Activated naive CD4-positive, alpha-beta T cell treated with anti-CD3 and anti-CD28 coated beads for 36 hours (primary cell): ENCODE results near the gene LRRN1. TPM values are rescaled to one million over a fixed set of nuclear protein-coding genes. Genes with fewer than 3 reads are reported as not detected.
"Not testable (repeated sequence)": the region's sequence is repeated elsewhere in the genome, so short reads cannot be mapped to it uniquely, and the experiment has no call there.

Source experiments
- CTCF ChIA-PET: fragments of 350-600 bp; sonication (Branson Sonifier 250); formaldehyde crosslinking; loops from one replicate; lab custom pipeline; 2021; ENCODE audit warnings: antibody characterized with exemption; lab: Charles Lee
- DNase-seq: peaks from one replicate; pipeline ENCODE4 v3.0.0-alpha.2; 2020
- H3K27ac Mint-ChIP-seq: one replicate; pipeline ENCODE4 v1.8.0; 2021; ENCODE audit warnings: mild to moderate bottlenecking, mixed read lengths
- H3K27me3 Mint-ChIP-seq: one replicate; pipeline ENCODE4 v1.8.0; 2021; ENCODE audit warnings: low read depth, mixed read lengths
- H3K36me3 Mint-ChIP-seq: one replicate; pipeline ENCODE4 v1.8.0; 2021; ENCODE audit warnings: low read depth, mixed read lengths
- H3K4me1 Mint-ChIP-seq: one replicate; pipeline ENCODE4 v1.8.0; 2021; ENCODE audit warnings: low read depth, mixed read lengths
- H3K4me3 Mint-ChIP-seq: one replicate; pipeline ENCODE4 v1.8.0; 2021; ENCODE audit warnings: mild to moderate bottlenecking, moderate library complexity, mixed read lengths
- H3K9me3 Mint-ChIP-seq: one replicate; pipeline ENCODE4 v1.8.0; 2021; ENCODE audit warnings: mixed read lengths
- intact Hi-C: fragments of 100-400 bp; cut with micrococcal nuclease; formaldehyde crosslinking; loops from one replicate; pipeline ENCODE4 v1.15.1; 2023
- total RNA-seq, 2 experiments: library from RNA; stranded (reverse); gene quantifications; one replicate each; pipeline ENCODE4 v1.2.3, GENCODE V29; 2021

Gene LRRN1
- total RNA-seq, 2 experiments from 2014 or later = 0.49 to 0.67 TPM

DNA sequence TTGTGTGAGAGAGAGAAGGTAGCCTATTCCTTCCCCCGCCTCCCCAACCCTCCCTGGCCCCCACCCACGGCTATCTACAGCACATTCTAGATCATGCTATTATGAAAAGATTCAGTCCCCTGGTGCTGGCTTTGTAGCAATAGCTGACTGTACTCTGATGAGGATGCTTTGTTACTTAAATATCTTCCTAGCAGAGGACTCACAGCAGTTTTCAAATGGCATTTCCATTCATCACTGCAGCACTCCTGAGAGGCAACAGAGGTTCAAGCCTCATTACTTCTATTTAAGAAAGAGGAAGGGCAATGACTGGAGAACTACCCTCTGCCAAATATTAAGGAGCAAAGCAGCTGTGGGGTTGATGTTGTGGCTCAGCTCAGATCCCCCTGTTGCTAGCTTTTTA, 61.0 kb downstream of the LRRN1 start:
- no peak overlapping the region for H3K27ac Mint-ChIP-seq
- H3K27me3 Mint-ChIP-seq = no peaks in the 10 kb centered on the region
- CTCF ChIA-PET = no interaction called here
- H3K9me3 Mint-ChIP-seq = peaks cover 2% of the 10 kb centered on the region
- no peaks in the 10 kb centered on the region for H3K4me1 Mint-ChIP-seq
- intact Hi-C loops = no loop called here
- no peak overlapping the region for H3K4me3 Mint-ChIP-seq
- no peak for DNase-seq
- peaks cover 4% of the 10 kb centered on the region for H3K36me3 Mint-ChIP-seq

GRCh38 chr3:3862534-3862933, 63.3 kb downstream of the LRRN1 start:
- H3K4me3 Mint-ChIP-seq = no peak overlapping the region
- no peaks in the 10 kb centered on the region for H3K4me1 Mint-ChIP-seq
- H3K27me3 Mint-ChIP-seq = no peaks in the 10 kb centered on the region
- CTCF ChIA-PET = no interaction called here
- intact Hi-C loops = no loop called here
- peaks cover 4% of the 10 kb centered on the region for H3K9me3 Mint-ChIP-seq
- peaks cover 4% of the 10 kb centered on the region for H3K36me3 Mint-ChIP-seq
- DNase-seq = no peak
- H3K27ac Mint-ChIP-seq = no peak overlapping the region

DNA sequence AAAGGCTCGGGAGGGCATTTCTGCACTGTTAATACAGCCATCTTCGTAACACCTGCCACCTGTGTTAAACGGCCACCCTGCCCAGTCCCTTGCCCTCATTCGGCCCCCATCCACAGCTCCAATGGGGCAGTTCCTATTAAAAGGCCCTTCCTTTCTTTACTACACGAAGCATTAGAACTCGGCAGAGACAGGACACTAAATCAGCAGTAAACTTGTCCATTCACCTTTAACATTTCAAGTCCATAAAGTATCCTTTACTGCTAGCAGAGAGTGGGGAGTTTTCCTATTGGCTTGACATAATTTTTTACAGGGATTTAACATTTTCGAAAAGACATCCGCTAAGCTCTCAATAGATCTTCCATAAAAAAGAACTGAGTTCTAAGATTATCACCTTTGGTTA, 76.3 kb downstream of the LRRN1 start:
- H3K9me3 Mint-ChIP-seq = no peaks in the 10 kb centered on the region
- H3K27me3 Mint-ChIP-seq = no peaks in the 10 kb centered on the region
- DNase-seq = no peak
- H3K4me1 Mint-ChIP-seq = no peaks in the 10 kb centered on the region
- intact Hi-C loops = no loop called here
- H3K36me3 Mint-ChIP-seq = no peaks in the 10 kb centered on the region
- no peak overlapping the region for H3K27ac Mint-ChIP-seq
- H3K4me3 Mint-ChIP-seq = no peak overlapping the region
- CTCF ChIA-PET = no interaction called here

DNA sequence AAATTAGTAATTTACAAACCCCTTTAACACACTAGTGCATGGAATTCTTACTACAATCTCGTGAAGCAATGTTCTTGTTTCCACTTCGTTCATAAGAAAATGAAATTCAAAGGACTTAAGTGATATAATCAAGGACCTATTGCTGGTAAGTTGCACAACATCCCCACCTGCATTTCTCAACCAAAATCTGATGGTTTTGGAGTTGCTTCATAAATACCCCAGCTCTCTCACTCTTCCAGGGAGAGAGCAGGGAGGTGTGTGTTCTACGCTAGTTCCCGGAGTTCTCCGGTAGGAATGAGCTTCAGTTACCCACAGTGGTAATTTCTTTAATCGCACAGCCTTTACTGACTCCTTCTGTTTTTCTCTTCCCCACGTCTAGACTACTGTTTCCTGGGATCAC, 81.8 kb downstream of the LRRN1 start:
- Mint-ChIP-seq H3K27ac (no peak overlapping the region), H3K36me3 (no peaks in the 10 kb centered on the region), H3K9me3 (no peaks in the 10 kb centered on the region), H3K4me3 (no peak overlapping the region), H3K4me1 (no peaks in the 10 kb centered on the region), H3K27me3 (no peaks in the 10 kb centered on the region)
- intact Hi-C loops = no loop called here
- CTCF ChIA-PET = no interaction called here
- no peak for DNase-seq

DNA sequence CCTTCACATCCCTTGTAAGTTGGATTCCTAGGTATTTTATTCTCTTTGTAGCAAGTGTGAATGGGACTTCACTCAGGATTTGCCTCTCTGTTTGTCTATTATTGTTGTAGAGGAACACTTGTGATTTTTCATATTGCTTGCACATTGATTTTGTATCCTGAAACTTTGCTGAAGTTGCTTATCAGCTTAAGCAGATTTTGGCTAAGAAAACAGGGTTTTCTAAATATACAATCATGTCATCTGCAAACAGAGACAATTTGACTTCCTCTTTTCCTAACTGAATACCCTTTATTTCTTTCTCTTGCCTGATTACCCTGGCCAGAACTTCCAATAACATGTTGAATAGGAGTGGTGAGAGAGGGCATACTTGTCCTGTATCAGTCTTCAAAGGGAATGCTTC, 88.1 kb downstream of the LRRN1 start:
- H3K4me1 Mint-ChIP-seq, H3K36me3 Mint-ChIP-seq, DNase-seq, intact Hi-C loops, H3K4me3 Mint-ChIP-seq, CTCF ChIA-PET, H3K27me3 Mint-ChIP-seq, H3K27ac Mint-ChIP-seq: not testable (repeated sequence)
- peaks cover 32% of the 10 kb centered on the region for H3K9me3 Mint-ChIP-seq

GRCh38 chr3:3893590-3893989, 94.4 kb downstream of the LRRN1 start:
- Mint-ChIP-seq H3K4me3 (no peak overlapping the region), H3K4me1 (no peaks in the 10 kb centered on the region), H3K27me3 (no peaks in the 10 kb centered on the region), H3K9me3 (peaks cover 18% of the 10 kb centered on the region), H3K36me3 (peaks cover 5% of the 10 kb centered on the region), H3K27ac (no peak overlapping the region)
- CTCF ChIA-PET = no interaction called here
- DNase-seq = no peak
- intact Hi-C loops = no loop called here
